Femur (tissue), 1 donor: ENCODE data around the gene CNN1.
A peak's percentile ranks its signal among the peaks of the same experiment; 100 is the strongest.
"Not testable (repeated sequence)": the region's sequence is repeated elsewhere in the genome, so short reads cannot be mapped to it uniquely, and the experiment has no call there.

Source experiments
- DNase-seq: peaks from one replicate; pipeline ENCODE4 v3.0.0-alpha.2; 2017

Gene CNN1

GRCh38 chr19:11566164-11566563, 27.5 kb downstream of the CNN1 start:
- DNase-seq: no peak

- no peak for DNase-seq
Measured at GRCh38 chr19:11570039-11570462, 31.4 kb downstream of the CNN1 start.

GRCh38 chr19:11573354-11573753, 34.7 kb downstream of the CNN1 start:
- DNase-seq: not testable (repeated sequence)

- DNase-seq: not testable (repeated sequence)
Measured at GRCh38 chr19:11573763-11574162, 35.1 kb downstream of the CNN1 start.

- no peak for DNase-seq
Measured at GRCh38 chr19:11574689-11575088, 36.0 kb downstream of the CNN1 start.

- no peak for DNase-seq
Measured at GRCh38 chr19:11576227-11576626, 37.6 kb downstream of the CNN1 start.

- DNase-seq: no peak
Measured at GRCh38 chr19:11577451-11578257, 39.0 kb downstream of the CNN1 start, which contains the start of gene ACP5. Gene ACP5, minus strand, starts transcription at chr19:11577645. Its CDS starts 328 bp downstream, at chr19:11577317.

- DNase-seq: no peak
Measured at GRCh38 chr19:11578258-11579142, 39.8 kb downstream of the CNN1 start.

GRCh38 chr19:11580116-11580515, 41.5 kb downstream of the CNN1 start:
- DNase-seq: no peak

GRCh38 chr19:11581740-11582139, 43.1 kb downstream of the CNN1 start:
- DNase-seq: no peak

- no peak for DNase-seq
Measured at GRCh38 chr19:11586331-11586730, 47.7 kb downstream of the CNN1 start.

GRCh38 chr19:11587302-11587974, 48.8 kb downstream of the CNN1 start:
- peak; percentile 84 for DNase-seq

- DNase-seq: no peak
Measured at GRCh38 chr19:11587975-11588631, 49.5 kb downstream of the CNN1 start.

- no peak for DNase-seq
Measured at GRCh38 chr19:11594084-11594483, 55.4 kb downstream of the CNN1 start.

- DNase-seq: no peak
Measured at GRCh38 chr19:11596156-11596555, 57.5 kb downstream of the CNN1 start.

- DNase-seq: peak; percentile 99
Measured at GRCh38 chr19:11597202-11598102, 58.8 kb downstream of the CNN1 start, which contains the start of gene ZNF627. Gene ZNF627, plus strand, starts transcription at chr19:11597483. Its CDS starts 145 bp downstream, at chr19:11597628.

GRCh38 chr19:11598103-11598483, 59.4 kb downstream of the CNN1 start:
- no peak for DNase-seq

- DNase-seq: no peak
Measured at GRCh38 chr19:11598746-11599145, 60.1 kb downstream of the CNN1 start.

- not testable (repeated sequence) for DNase-seq
Measured at GRCh38 chr19:11599704-11600103, 61.1 kb downstream of the CNN1 start.
